Ecto neural progenitor cell (in vitro differentiated cells): ENCODE data around the gene CDPF1.

Experiments
- DNase-seq: peaks from one replicate; pipeline ENCODE4 v3.0.0-alpha.2; 2018; ENCODE audit warnings: low spot score

CDPF1 gene

GRCh38 chr22:46256358-46256958, 6.4 kb upstream of the CDPF1 start:
- no peak for DNase-seq

- no peak for DNase-seq
These were observed 1.8 kb upstream of the CDPF1 start for GRCh38 chr22:46251816-46252380.

GRCh38 chr22:46251266-46251665, 1.2 kb upstream of the CDPF1 start:
- DNase-seq: no peak

- no peak for DNase-seq
These were observed 661 bp upstream of the CDPF1 start for GRCh38 chr22:46250783-46251125.

- DNase-seq: no peak
These were observed 2.6 kb downstream of the CDPF1 start for GRCh38 chr22:46247443-46247975.

GRCh38 chr22:46246178-46246577, 3.9 kb downstream of the CDPF1 start:
- DNase-seq: no peak

GRCh38 chr22:46245511-46245910, 4.6 kb downstream of the CDPF1 start:
- no peak for DNase-seq

- no peak for DNase-seq
These were observed 5.3 kb downstream of the CDPF1 start for GRCh38 chr22:46244771-46245170.

- no peak for DNase-seq
These were observed 8.0 kb downstream of the CDPF1 start for GRCh38 chr22:46242076-46242475.

- DNase-seq: no peak
These were observed 8.6 kb downstream of the CDPF1 start for GRCh38 chr22:46241396-46242007.

GRCh38 chr22:46240907-46241306, 9.2 kb downstream of the CDPF1 start:
- DNase-seq: no peak

GRCh38 chr22:46240506-46240905, 9.6 kb downstream of the CDPF1 start:
- no peak for DNase-seq

GRCh38 chr22:46240073-46240472, 10.0 kb downstream of the CDPF1 start:
- no peak for DNase-seq

- DNase-seq: no peak
These were observed 10.6 kb downstream of the CDPF1 start for GRCh38 chr22:46239261-46240048.

GRCh38 chr22:46238541-46238940, 11.6 kb downstream of the CDPF1 start:
- no peak for DNase-seq

- DNase-seq: no peak
These were observed 12.5 kb downstream of the CDPF1 start for GRCh38 chr22:46237453-46238124.

- no peak for DNase-seq
These were observed 15.1 kb downstream of the CDPF1 start for GRCh38 chr22:46234969-46235368.

- no peak for DNase-seq
These were observed 16.9 kb downstream of the CDPF1 start for GRCh38 chr22:46233231-46233630.

- no peak for DNase-seq
These were observed 19.7 kb downstream of the CDPF1 start for GRCh38 chr22:46230262-46230901.

GRCh38 chr22:46229701-46230100, 20.4 kb downstream of the CDPF1 start:
- DNase-seq: no peak

GRCh38 chr22:46226577-46226976, 23.5 kb downstream of the CDPF1 start:
- no peak for DNase-seq

- DNase-seq: no peak
These were observed 24.5 kb downstream of the CDPF1 start for GRCh38 chr22:46225631-46226030.
